IMR-90 (cell line): ENCODE data around the gene PTH1R. TPM values are rescaled to one million over a fixed set of nuclear protein-coding genes. Genes with fewer than 3 reads are reported as not detected.

Experiments
- ATAC-seq: fragments of 200-7000 bp; cut with Tn5 transposase; 2 replicates; pipeline ENCODE4 v1.9.1; 2020; ENCODE audit warnings: low read depth, mild to moderate bottlenecking, moderate library complexity
- BruUV-seq: library from RNA; stranded (reverse); fragments of 400-500 nt; replicated peaks from 2 replicates; lab custom pipeline; 2021; lab: Mats Ljungman, UMichigan
- CTCF ChIA-PET: fragments of 300-600 bp; formaldehyde crosslinking; extraction: SDS; loops from one replicate; lab custom pipeline; 2021; ENCODE audit warnings: antibody characterized with exemption; lab: Yijun Ruan, JAX
- POLR2A ChIA-PET: fragments of 300-600 bp; sonication (Branson Sonifier 250); formaldehyde crosslinking; loops from one replicate; lab custom pipeline; 2022; ENCODE audit warnings: antibody characterized with exemption; ENCODE audit not compliant: unreplicated experiment; lab: Charles Lee
- DNase-seq: peaks from one replicate; pipeline ENCODE4 v3.0.0; 2013
- H2AFZ ChIP-seq: replicated peaks from 2 replicates; pipeline ENCODE3; 2013; ENCODE audit warnings: low read length, mild to moderate bottlenecking; ENCODE audit not compliant: poor library complexity
- H2AK5ac ChIP-seq: 2 replicates; pipeline ENCODE4 v1.6.1; 2013; ENCODE audit warnings: low read depth, low read length, inconsistent platforms
- H2AK9ac ChIP-seq: replicated peaks from 2 replicates; pipeline ENCODE3; 2013; ENCODE audit warnings: mild to moderate bottlenecking, low read depth, low read length, moderate library complexity; ENCODE audit not compliant: poor library complexity
- H2BK120ac ChIP-seq: 2 replicates; pipeline ENCODE4 v1.6.1; 2013; ENCODE audit warnings: low read depth, low read length, inconsistent platforms
- H2BK15ac ChIP-seq: 3 replicates; pipeline ENCODE4 v1.6.1; 2013; ENCODE audit warnings: low read depth, low read length, inconsistent platforms
- H2BK20ac ChIP-seq: 2 replicates; pipeline ENCODE4 v1.6.1; 2013; ENCODE audit warnings: low read depth, mild to moderate bottlenecking, inconsistent platforms, low read length, moderate library complexity
- H2BK5ac ChIP-seq: 2 replicates; pipeline ENCODE4 v1.6.1; 2013; ENCODE audit warnings: mild to moderate bottlenecking, low read depth, low read length, inconsistent platforms; ENCODE audit not compliant: poor library complexity, severe bottlenecking
- H3K14ac ChIP-seq: replicated peaks from 2 replicates; pipeline ENCODE4 v1.6.1; 2013; ENCODE audit warnings: low read depth, low read length, inconsistent platforms
- H3K18ac ChIP-seq: 2 replicates; pipeline ENCODE4 v1.6.1; 2013; ENCODE audit warnings: low read depth, low read length, control low read depth
- H3K23ac ChIP-seq: 2 replicates; pipeline ENCODE4 v1.6.1; 2013; ENCODE audit warnings: low read depth, low read length, inconsistent platforms
- H3K27ac ChIP-seq: 2 replicates; pipeline ENCODE4 v1.5.1; 2013; ENCODE audit warnings: mild to moderate bottlenecking, control low read depth, low read length; ENCODE audit not compliant: insufficient read depth
- H3K27me3 ChIP-seq: 2 replicates; pipeline ENCODE4 v1.6.1; 2013; ENCODE audit warnings: low read length; ENCODE audit not compliant: control insufficient read depth, insufficient read depth
- H3K36me3 ChIP-seq: 2 replicates; pipeline ENCODE4 v1.6.1; 2013; ENCODE audit warnings: low read length, mixed read lengths; ENCODE audit not compliant: control insufficient read depth, insufficient read depth
- H3K4ac ChIP-seq: 2 replicates; pipeline ENCODE4 v1.6.1; 2013; ENCODE audit warnings: low read depth, low read length, inconsistent platforms
- H3K4me1 ChIP-seq: 2 replicates; pipeline ENCODE4 v1.6.1; 2013; ENCODE audit warnings: low read length, mixed read lengths; ENCODE audit not compliant: control insufficient read depth, insufficient read depth
- H3K4me2 ChIP-seq: 2 replicates; pipeline ENCODE4 v1.6.1; 2013; ENCODE audit warnings: low read depth, mild to moderate bottlenecking, control low read depth, low read length, moderate library complexity
- H3K4me3 ChIP-seq: 2 replicates; pipeline ENCODE4 v1.5.1; 2013; ENCODE audit warnings: low read depth, mild to moderate bottlenecking, control low read depth, low read length, moderate library complexity; ENCODE audit not compliant: insufficient read depth
- H3K56ac ChIP-seq: 2 replicates; pipeline ENCODE4 v1.6.1; 2013; ENCODE audit warnings: low read length, inconsistent platforms; ENCODE audit not compliant: insufficient read depth; ENCODE audit errors: extremely low read depth
- H3K79me1 ChIP-seq, 2 experiments: 2 replicates each; pipeline ENCODE4 v1.6.1; 2013; ENCODE audit warnings: low read length in 2 of 2, inconsistent platforms in 1 of 2, low read depth in 1 of 2
- H3K9ac ChIP-seq: 2 replicates; pipeline ENCODE4 v1.6.1; 2013; ENCODE audit warnings: low read depth, low read length, control low read depth
- H3K9me1 ChIP-seq: 2 replicates; pipeline ENCODE4 v1.6.1; 2013; ENCODE audit warnings: low read length, inconsistent platforms; ENCODE audit not compliant: insufficient read depth
- H3K9me3 ChIP-seq: 2 replicates; pipeline ENCODE4 v1.6.1; 2013; ENCODE audit warnings: low read length; ENCODE audit not compliant: control insufficient read depth, insufficient read depth
- H4K20me1 ChIP-seq: 2 replicates; pipeline ENCODE4 v1.6.1; 2013; ENCODE audit warnings: low read length, inconsistent platforms; ENCODE audit not compliant: insufficient read depth
- H4K5ac ChIP-seq: 2 replicates; pipeline ENCODE4 v1.6.1; 2013; ENCODE audit warnings: mild to moderate bottlenecking, low read depth, low read length, control low read depth
- H4K8ac ChIP-seq, 2 experiments: 2 replicates each; pipeline ENCODE4 v1.6.1; 2013; ENCODE audit warnings: low read depth in 2 of 2, low read length in 2 of 2, control low read depth in 1 of 2, inconsistent platforms in 1 of 2
- H4K91ac ChIP-seq: 2 replicates; pipeline ENCODE4 v1.6.1; 2013; ENCODE audit warnings: low read depth, low read length, inconsistent platforms; ENCODE audit not compliant: insufficient read depth
- CHD1 ChIP-seq: IDR thresholded peaks from 2 replicates; pipeline ENCODE4 v1.6.1; 2012; ENCODE audit warnings: low read depth, low read length, improper control_type of control experiment
- NFE2L2 ChIP-seq: fragments of 150-350 bp; IDR thresholded peaks from 2 replicates; pipeline ENCODE4 v1.6.1; 2016; ENCODE audit warnings: low read depth, mild to moderate bottlenecking, low read length
- POLR2A ChIP-seq: IDR thresholded peaks from 2 replicates; pipeline ENCODE4 v1.6.1; 2012; ENCODE audit warnings: mild to moderate bottlenecking, low read depth, low read length
- USF2 ChIP-seq: fragments of 150-350 bp; IDR thresholded peaks from 2 replicates; pipeline ENCODE4 v1.6.1; 2017; ENCODE audit warnings: mild to moderate bottlenecking, antibody characterized with exemption, low read length, low read depth
- WGBS, 2 experiments: methylation state at CpG; one replicate each; pipeline versions ENCODE4 v1.1.5 to v1.1.7; 2013; ENCODE audit warnings: missing lambda C conversion rate in 2 of 2; ENCODE audit not compliant: insufficient read length in 1 of 2; ENCODE audit errors: extremely low coverage in 2 of 2; 5-methylcytosine and 5-hydroxymethylcytosine counted together
- dilution Hi-C: fragments of 300-500 bp; cut with HindIII; formaldehyde crosslinking; loops from one replicate; pipeline ENCODE4 v1.14.3; 2018; ENCODE audit warnings: low sequenced_read_pairs; ENCODE audit not compliant: unreplicated experiment
- in situ Hi-C: fragments of 300-500 bp; cut with MboI; formaldehyde crosslinking; loops from 3 replicates; pipeline ENCODE4 v1.14.3; 2019; ENCODE audit warnings: low sequenced_read_pairs, inconsistent platforms, mixed read lengths
- intact Hi-C: fragments of 100-400 bp; cut with micrococcal nuclease; formaldehyde crosslinking; loops from 2 replicates; pipeline ENCODE4 v1.10.0; 2022
- polyA plus RNA-seq, 3 experiments: library from polyadenylated mRNA; depleted of rRNA; stranded (reverse); fragments of >200 nt; gene quantifications; 2 replicates each; pipeline ENCODE4 v1.2.3, GENCODE V29; 2012; ENCODE audit warnings: low replicate concordance in 1 of 3
- total RNA-seq: library from RNA; depleted of rRNA; stranded (reverse); fragments of >200 nt; gene quantifications from 2 replicates; pipeline ENCODE4 v1.2.3, GENCODE V29; 2012

Gene PTH1R
- total and polyA plus RNA-seq, 2 of the 4 experiments (the other 2 are of a cell fraction): 0.15 to 0.18 TPM

- H3K9ac ChIP-seq: no peak overlapping the region
- H2AK5ac ChIP-seq: no peak overlapping the region
- H3K4ac ChIP-seq: no peak overlapping the region
- H3K79me1 ChIP-seq: peaks cover 0 to 5% of the 10 kb centered on the region in 2 experiments; a peak in 1 of 4 replicates
- no peaks in the 10 kb centered on the region for H3K27me3 ChIP-seq
- ATAC-seq (no peak), DNase-seq (no peak)
- H3K4me3 ChIP-seq: no peak overlapping the region
- WGBS, 2 experiments: no CpG with 5 or more reads among the region's 3 CpGs
- H2BK120ac ChIP-seq: no peak overlapping the region
- no peak overlapping the region for H2AK9ac ChIP-seq
- no TSS peak for BruUV-seq
- no peak overlapping the region for H4K8ac ChIP-seq
- H3K23ac ChIP-seq: no peak overlapping the region
- dilution Hi-C loops (no loop called here), intact Hi-C loops (no loop called here), in situ Hi-C loops (loop anchor here (10.0 kb wide), 1 partner anchor 412 kb away; no protein-coding TSS in a partner anchor)
- ChIA-PET CTCF (no interaction called here), POLR2A (no interaction called here)
- H3K4me2 ChIP-seq: no peak overlapping the region
- no peak overlapping the region for H3K14ac ChIP-seq
- H3K4me1 ChIP-seq: peaks cover 11% of the 10 kb centered on the region; the same call in 1 of the 2 replicates
- H2BK20ac ChIP-seq: no peak overlapping the region
- H3K9me3 ChIP-seq: peaks cover 8% of the 10 kb centered on the region
- H4K20me1 ChIP-seq: no peaks in the 10 kb centered on the region
- H4K5ac ChIP-seq: no peak overlapping the region
- H3K56ac ChIP-seq: no peak overlapping the region
- no peak overlapping the region for H2BK15ac ChIP-seq
- H3K36me3 ChIP-seq: peaks cover 8% of the 10 kb centered on the region; the same call in 1 of the 2 replicates
- H2BK5ac ChIP-seq: no peak overlapping the region
- TF ChIP-seq NFE2L2: no peak
- no peak for TF ChIP-seq CHD1
- TF ChIP-seq USF2: no peak
- no peak for TF ChIP-seq POLR2A
- no peak overlapping the region for H3K18ac ChIP-seq
- no peak overlapping the region for H2AFZ ChIP-seq
- no peak overlapping the region for H4K91ac ChIP-seq
- H3K9me1 ChIP-seq: peaks cover 12% of the 10 kb centered on the region
- no peak overlapping the region for H3K27ac ChIP-seq
These were observed 35.5 kb downstream of the PTH1R start for GRCh38 chr3:46912986-46913385.
